ENCODE data around the gene ADPRS.

ADPRS gene

GRCh38 chr1:36109041-36109679, 20.5 kb downstream of the ADPRS start:
- Histone ChIP-seq H3K27ac (ENCODE audit: low read depth, low read length, poor library complexity, severe bottlenecking) (no peak overlapping the region), H3F3A (ENCODE audit: insufficient read depth, low read length) (no peaks in the 10 kb centered on the region), H3K4me1 (ENCODE audit: insufficient read depth, low read length, severe bottlenecking) (peaks cover 2% of the 10 kb centered on the region), H3K4me2 (ENCODE audit: low read length) (no peak overlapping the region), H4K20me1 (ENCODE audit: insufficient read depth, low read length) (no peaks in the 10 kb centered on the region), H3K36me3 (ENCODE audit: insufficient read depth, low read length) (no peaks in the 10 kb centered on the region), H3K27me3 (ENCODE audit: insufficient read depth, low read length) (peaks cover 5% of the 10 kb centered on the region; the same call in 1 of the 2 replicates), H3K9me3 (ENCODE audit: low read length) (no peaks in the 10 kb centered on the region), H3K9ac (ENCODE audit: low read length) (no peak overlapping the region), H2AFZ (ENCODE audit: low read length) (no peak overlapping the region), H3K4me3 (ENCODE audit: low read depth, low read length, poor library complexity, severe bottlenecking) (no peak overlapping the region), H3K9me2 (ENCODE audit: low read depth, low read length) (no peaks in the 10 kb centered on the region), H3K79me2 (ENCODE audit: insufficient read depth, low read length) (no peaks in the 10 kb centered on the region)
- no peak for TF ChIP-seq EZH2 (IDR thresholded peaks at IDR 0.05; ENCODE audit: borderline replicate concordance, low read length)
- TF ChIP-seq CTCF (IDR thresholded peaks at IDR 0.05; ENCODE audit: low read length), result no peak

GRCh38 chr1:36111151-36111550, 22.5 kb downstream of the ADPRS start:
- H3K4me1 ChIP-seq (ENCODE audit: insufficient read depth, low read length, severe bottlenecking), result peaks cover 6% of the 10 kb centered on the region
- no peak overlapping the region for H3K4me2 ChIP-seq (ENCODE audit: low read length)
- H4K20me1 ChIP-seq (ENCODE audit: insufficient read depth, low read length), result no peaks in the 10 kb centered on the region
- H3K79me2 ChIP-seq (ENCODE audit: insufficient read depth, low read length), result no peaks in the 10 kb centered on the region
- H3K9me3 ChIP-seq (ENCODE audit: low read length), result no peaks in the 10 kb centered on the region
- TF ChIP-seq EZH2 (IDR thresholded peaks at IDR 0.05; ENCODE audit: borderline replicate concordance, low read length) (no peak), CTCF (IDR thresholded peaks at IDR 0.05; ENCODE audit: low read length) (no peak)
- no peaks in the 10 kb centered on the region for H3K36me3 ChIP-seq (ENCODE audit: insufficient read depth, low read length)
- no peak overlapping the region for H3K9ac ChIP-seq (ENCODE audit: low read length)
- H3K9me2 ChIP-seq (ENCODE audit: low read depth, low read length), result no peaks in the 10 kb centered on the region
- H3K4me3 ChIP-seq (ENCODE audit: low read depth, low read length, poor library complexity, severe bottlenecking), result no peak overlapping the region
- H2AFZ ChIP-seq (ENCODE audit: low read length), result no peak overlapping the region
- H3K27me3 ChIP-seq (ENCODE audit: insufficient read depth, low read length), result peaks cover 5% of the 10 kb centered on the region; the same call in 1 of the 2 replicates
- H3K27ac ChIP-seq (ENCODE audit: low read depth, low read length, poor library complexity, severe bottlenecking), result no peak overlapping the region
- no peaks in the 10 kb centered on the region for H3F3A ChIP-seq (ENCODE audit: insufficient read depth, low read length)

GRCh38 chr1:36112823-36113222, 24.1 kb downstream of the ADPRS start:
- Histone ChIP-seq H3K4me2 (ENCODE audit: low read length) (no peak overlapping the region), H3K9me2 (ENCODE audit: low read depth, low read length) (no peaks in the 10 kb centered on the region), H2AFZ (ENCODE audit: low read length) (no peak overlapping the region), H3K36me3 (ENCODE audit: insufficient read depth, low read length) (no peaks in the 10 kb centered on the region), H3K79me2 (ENCODE audit: insufficient read depth, low read length) (no peaks in the 10 kb centered on the region), H4K20me1 (ENCODE audit: insufficient read depth, low read length) (no peaks in the 10 kb centered on the region), H3K27ac (ENCODE audit: low read depth, low read length, poor library complexity, severe bottlenecking) (no peak overlapping the region), H3F3A (ENCODE audit: insufficient read depth, low read length) (no peaks in the 10 kb centered on the region), H3K27me3 (ENCODE audit: insufficient read depth, low read length) (peaks cover 5% of the 10 kb centered on the region; the same call in 1 of the 2 replicates), H3K4me3 (ENCODE audit: low read depth, low read length, poor library complexity, severe bottlenecking) (no peak overlapping the region), H3K9me3 (ENCODE audit: low read length) (no peaks in the 10 kb centered on the region), H3K9ac (ENCODE audit: low read length) (no peak overlapping the region), H3K4me1 (ENCODE audit: insufficient read depth, low read length, severe bottlenecking) (peaks cover 6% of the 10 kb centered on the region)
- TF ChIP-seq EZH2 (IDR thresholded peaks at IDR 0.05; ENCODE audit: borderline replicate concordance, low read length), result no peak
- no peak for TF ChIP-seq CTCF (IDR thresholded peaks at IDR 0.05; ENCODE audit: low read length)

Data from OCI-LY1 (cell line).